GM19468 (cell line): Measurements from ENCODE around the gene PON2.

Experiments used
- ATAC-seq: cut with Tn5 transposase; IDR thresholded peaks from one replicate; pipeline ENCODE4 v1.9.1; 2021; ENCODE audit warnings: mild to moderate bottlenecking, moderate library complexity, moderate number of reproducible peaks; ENCODE audit not compliant: unreplicated experiment; ENCODE audit errors: extremely low read depth

PON2 gene

GRCh38 chr7:95446618-95447017, 11.8 kb upstream of the PON2 start:
- ATAC-seq: no peak

- no peak for ATAC-seq
These were observed 10.0 kb upstream of the PON2 start for GRCh38 chr7:95444796-95445195.

- ATAC-seq: no peak
These were observed 6.4 kb upstream of the PON2 start for GRCh38 chr7:95441042-95441823.

- ATAC-seq: no peak
These were observed 5.7 kb upstream of the PON2 start for GRCh38 chr7:95440394-95441038.

- ATAC-seq: no peak
These were observed 1.6 kb upstream of the PON2 start for GRCh38 chr7:95436407-95436806.

GRCh38 chr7:95435422-95435780, 573 bp upstream of the PON2 start:
- ATAC-seq: no peak

GRCh38 chr7:95433952-95434556, 774 bp downstream of the PON2 start:
- ATAC-seq: no peak

GRCh38 chr7:95433129-95433528, 1.7 kb downstream of the PON2 start:
- no peak for ATAC-seq

GRCh38 chr7:95432606-95433005, 2.2 kb downstream of the PON2 start:
- ATAC-seq: no peak

GRCh38 chr7:95430864-95431263, 4.0 kb downstream of the PON2 start:
- no peak for ATAC-seq

GRCh38 chr7:95429241-95429990, 5.4 kb downstream of the PON2 start:
- no peak for ATAC-seq

GRCh38 chr7:95427914-95428516, 6.8 kb downstream of the PON2 start:
- ATAC-seq: no peak

GRCh38 chr7:95427166-95427565, 7.7 kb downstream of the PON2 start:
- no peak for ATAC-seq

GRCh38 chr7:95425694-95426093, 9.1 kb downstream of the PON2 start:
- ATAC-seq: no peak

GRCh38 chr7:95424716-95425115, 10.1 kb downstream of the PON2 start:
- no peak for ATAC-seq

GRCh38 chr7:95421847-95422444, 12.9 kb downstream of the PON2 start:
- no peak for ATAC-seq

GRCh38 chr7:95421000-95421846, 13.6 kb downstream of the PON2 start:
- ATAC-seq: no peak

GRCh38 chr7:95412075-95412474, 22.8 kb downstream of the PON2 start:
- no peak for ATAC-seq

GRCh38 chr7:95411666-95412065, 23.2 kb downstream of the PON2 start:
- no peak for ATAC-seq
